ENCODE data around the gene GRIK3.
"Not testable (repeated sequence)": the region's sequence is repeated elsewhere in the genome, so short reads cannot be mapped to it uniquely, and the experiment has no call there.

GRIK3 gene

GRCh38 chr1:36905941-36906340, 128.4 kb downstream of the GRIK3 start:
- no peak overlapping the region for H3K4me3 ChIP-seq (ENCODE audit: low read depth, low read length)
- no peak for TF ChIP-seq CTCF (IDR thresholded peaks at IDR 0.05; ENCODE audit: low read depth, low read length, missing control alignments)
- in situ Hi-C loops (cut with HindIII; ENCODE audit: low sequenced_read_pairs) = no loop called here
- DNase-seq (ENCODE audit: low read depth) = no peak

DNA sequence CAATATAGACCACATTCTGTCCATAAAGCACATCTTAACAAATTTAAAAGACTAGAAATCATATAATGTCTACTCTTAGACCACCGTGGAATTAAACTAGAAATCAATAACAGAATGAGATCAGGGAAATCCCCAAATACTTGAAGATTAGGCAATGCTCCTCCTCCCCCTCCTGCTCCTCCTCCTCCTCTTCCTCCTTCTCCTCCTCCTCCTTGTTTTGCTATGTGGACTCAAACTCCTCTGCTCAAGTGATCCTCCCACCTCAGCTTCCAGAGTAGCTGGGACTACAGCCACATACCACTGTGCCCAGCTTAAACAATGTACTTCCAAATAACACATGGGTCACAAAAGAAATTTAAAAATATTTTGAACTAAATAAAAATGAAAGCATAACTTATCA, 134.2 kb downstream of the GRIK3 start:
- no peak for DNase-seq (ENCODE audit: low read depth)
- no peak overlapping the region for H3K4me3 ChIP-seq (ENCODE audit: low read depth, low read length)
- TF ChIP-seq CTCF (IDR thresholded peaks at IDR 0.05; ENCODE audit: low read depth, low read length, missing control alignments) = no peak
- in situ Hi-C loops (cut with HindIII; ENCODE audit: low sequenced_read_pairs) = no loop called here

DNA sequence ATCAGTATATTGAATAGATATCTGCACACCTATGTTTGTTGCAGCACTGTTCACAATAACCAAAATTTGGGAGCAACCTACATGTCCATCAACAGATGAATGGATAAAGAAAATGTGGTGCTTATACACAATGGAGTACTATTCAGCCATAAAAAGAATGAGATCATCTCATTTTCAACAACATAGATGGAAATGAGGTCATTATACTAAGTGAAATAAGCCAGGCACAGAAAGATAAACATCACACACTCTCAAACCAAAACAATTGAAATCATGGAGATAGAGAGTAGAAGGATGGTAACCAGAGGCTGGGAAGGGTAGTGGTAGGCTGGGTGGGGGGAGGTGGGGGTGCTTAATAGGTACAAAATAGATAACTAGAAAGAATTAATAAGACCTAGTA, 136.5 kb downstream of the GRIK3 start:
- DNase-seq (ENCODE audit: low read depth); H3K4me3 ChIP-seq (ENCODE audit: low read depth, low read length); in situ Hi-C loops (cut with HindIII; ENCODE audit: low sequenced_read_pairs): not testable (repeated sequence)

DNA sequence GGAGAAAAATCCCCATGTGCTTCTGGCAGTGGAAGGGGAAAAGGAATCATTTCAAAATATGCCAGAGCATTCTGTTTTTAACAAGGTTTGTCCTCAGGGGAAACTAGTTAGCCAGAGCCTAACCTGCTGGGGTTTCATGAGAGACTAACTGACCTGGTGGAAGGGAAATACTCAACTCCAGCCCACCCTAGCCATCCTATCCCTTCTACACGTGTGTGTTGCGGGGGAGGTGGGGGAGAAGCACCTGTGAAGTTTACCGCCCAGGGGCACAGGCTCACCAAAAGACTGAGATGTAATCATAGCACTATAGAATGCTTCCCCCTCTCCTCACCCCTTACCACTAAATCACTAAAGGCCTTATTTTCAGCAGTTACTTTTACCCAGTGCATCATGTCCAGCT, 139.5 kb downstream of the GRIK3 start:
- in situ Hi-C loops (cut with HindIII; ENCODE audit: low sequenced_read_pairs) = no loop called here
- no peak for DNase-seq (ENCODE audit: low read depth)
- TF ChIP-seq CTCF (IDR thresholded peaks at IDR 0.05; ENCODE audit: low read depth, low read length, missing control alignments) = no peak
- H3K4me3 ChIP-seq (ENCODE audit: low read depth, low read length) = no peak overlapping the region

GRCh38 chr1:36890776-36891175, 143.5 kb downstream of the GRIK3 start:
- no peak overlapping the region for H3K4me3 ChIP-seq (ENCODE audit: low read depth, low read length)
- no peak for TF ChIP-seq CTCF (IDR thresholded peaks at IDR 0.05; ENCODE audit: low read depth, low read length, missing control alignments)
- in situ Hi-C loops (cut with HindIII; ENCODE audit: low sequenced_read_pairs) = no loop called here
- no peak for DNase-seq (ENCODE audit: low read depth)

- no peak for TF ChIP-seq CTCF (IDR thresholded peaks at IDR 0.05; ENCODE audit: low read depth, low read length, missing control alignments)
- DNase-seq (ENCODE audit: low read depth) = no peak
- no peak overlapping the region for H3K4me3 ChIP-seq (ENCODE audit: low read depth, low read length)
- in situ Hi-C loops (cut with HindIII; ENCODE audit: low sequenced_read_pairs) = no loop called here
Measured at GRCh38 chr1:36889478-36890226, 144.7 kb downstream of the GRIK3 start.

- in situ Hi-C loops (cut with HindIII; ENCODE audit: low sequenced_read_pairs) = no loop called here
- no peak for TF ChIP-seq CTCF (IDR thresholded peaks at IDR 0.05; ENCODE audit: low read depth, low read length, missing control alignments)
- no peak for DNase-seq (ENCODE audit: low read depth)
- H3K4me3 ChIP-seq (ENCODE audit: low read depth, low read length) = no peak overlapping the region
Measured at GRCh38 chr1:36888811-36889477, 145.4 kb downstream of the GRIK3 start.

All from astrocyte of the cerebellum (primary cell).